ENCODE results near the gene LETM1. TPM values are rescaled to one million over a fixed set of nuclear protein-coding genes. Genes with fewer than 3 reads are reported as not detected.

The LETM1 gene
- total and polyA plus RNA-seq, 2 of the 13 experiments (the other 11 are each of a cell fraction or from before 2014, with no cell fraction given) = 9.7 to 41.6 TPM

- in situ Hi-C loops (cut with HindIII; ENCODE audit: extremely low pct_ligation_motif_present, low pct_unique_long_range_greater_than_20kb) (no loop called here), intact Hi-C loops (cut with micrococcal nuclease; ENCODE audit: unreplicated experiment) (loop anchor here (2.0 kb wide), 1 partner anchor 13 kb away; no protein-coding TSS in a partner anchor)
- ChIA-PET CTCF (ENCODE audit: low intra/inter-chr PET ratio, low total read pairs) (no interaction called here), POLR2A (interaction anchor here (1.3 to 2.0 kb wide), 3 partner anchors 10 to 28 kb away, joined by 3 to 6 read pairs (median 4); no protein-coding TSS in a partner anchor)
- Histone ChIP-seq H3K36me3 (replicated peaks in 1 of 2; ENCODE audit: control insufficient read depth in 1 of 2, insufficient read depth in 2 of 2, low read length in 2 of 2) (no peaks in the 10 kb centered on the region), H3K79me2 (ENCODE audit: insufficient read depth, low read length) (peaks cover 65% of the 10 kb centered on the region), H3K9ac (ENCODE audit: insufficient read depth, low read depth, low read length) (peak overlapping the region; percentile 13; the same call in 1 of the 2 replicates), H3K4me1 (ENCODE audit: insufficient read depth, low read length) (peaks cover 72% of the 10 kb centered on the region), H4K20me1 (ENCODE audit: insufficient read depth, low read length) (peaks cover 23% of the 10 kb centered on the region), H3K4me2 (ENCODE audit: low read depth, low read length) (peak overlapping the region; percentile 67), H3K9me3 (ENCODE audit: low read length) (no peaks in the 10 kb centered on the region), H3K27ac (ENCODE audit: extremely low read length, insufficient read depth, low read length) (peak overlapping the region; percentile 16), H2AFZ (ENCODE audit: low read length) (no peak overlapping the region), H3K4me3 (replicated peaks in 1 of 3; ENCODE audit: insufficient read depth in 1 of 3, low read depth in 2 of 3, low read length in 3 of 3) (peak overlapping the region in 2 of 3 experiments; percentile 92 to 94; a peak in 2 of 6 replicates), H3K27me3 (ENCODE audit: control insufficient read depth in 1 of 2, insufficient read depth in 2 of 2, low read length in 2 of 2) (no peaks in the 10 kb centered on the region)
- BruUV-seq (replicated peaks) = no TSS peak
- TF ChIP-seq BRF2 (CRISPR knock-in tag; IDR thresholded peaks at IDR 0.05) (no peak), ZNF614 (CRISPR knock-in tag; IDR thresholded peaks at IDR 0.05; ENCODE audit: borderline replicate concordance) (no peak), ZNF121 (CRISPR knock-in tag; IDR thresholded peaks at IDR 0.05) (0 out of 2 replicates have a peak, but pooled peaks have one; percentile 1), MYC (CRISPR knock-in tag; IDR thresholded peaks at IDR 0.05; ENCODE audit: borderline replicate concordance) (no peak), ZNF749 (CRISPR knock-in tag; IDR thresholded peaks at IDR 0.05; ENCODE audit: borderline replicate concordance) (no peak), ZBTB7B (CRISPR knock-in tag; IDR thresholded peaks at IDR 0.05) (no peak), ZBTB7A (CRISPR knock-in tag; IDR thresholded peaks at IDR 0.05) (no peak), NFYB (CRISPR knock-in tag; IDR thresholded peaks at IDR 0.05) (no peak), ZNF781 (CRISPR knock-in tag; IDR thresholded peaks at IDR 0.05; ENCODE audit: borderline replicate concordance, not compliant biosample characterization) (no peak), HOXD1 (CRISPR knock-in tag; IDR thresholded peaks at IDR 0.05) (no peak), ZFP82 (CRISPR knock-in tag; IDR thresholded peaks at IDR 0.05; ENCODE audit: borderline replicate concordance) (no peak), DRAP1 (CRISPR knock-in tag; IDR thresholded peaks at IDR 0.05) (peak; percentile 37; the same call in 1 of the 2 replicates)
- ATAC-seq (no peak), DNase-seq (ENCODE audit: low spot score) (no peak), FAIRE-seq (no peak)
- 41% methylated on average over 3 of the region's 3 CpGs for WGBS (ENCODE audit: low lambda C conversion rate)
Observed at GRCh38 chr4:1873776-1874175, 17.8 kb upstream of the LETM1 start.
